Panc1 (cell line): ENCODE data around the gene CHCHD6. TPM values are rescaled to one million over a fixed set of nuclear protein-coding genes. Genes with fewer than 3 reads are reported as not detected.

Experiments
- ATAC-seq: fragments of 200-7000 bp; cut with Tn5 transposase; 2 replicates; pipeline ENCODE4 v1.9.1; 2020; ENCODE audit warnings: mild to moderate bottlenecking, moderate library complexity
- BruUV-seq: library from RNA; stranded (reverse); fragments of 400-500 nt; replicated peaks from 2 replicates; lab custom pipeline; 2021; lab: Mats Ljungman, UMichigan
- CTCF ChIA-PET: fragments of 300-600 bp; sonication (Branson Sonifier 250); formaldehyde crosslinking; loops from one replicate; lab custom pipeline; 2022; ENCODE audit warnings: antibody characterized with exemption; lab: Charles Lee
- POLR2A ChIA-PET: fragments of 300-600 bp; sonication (Branson Sonifier 250); formaldehyde crosslinking; loops from one replicate; lab custom pipeline; 2022; ENCODE audit warnings: antibody characterized with exemption; lab: Charles Lee
- DNase-seq: peaks from one replicate; pipeline ENCODE4 v3.0.0-alpha.2; 2010; ENCODE audit warnings: low read depth, low spot score
- H3K27ac ChIP-seq: 2 replicates; pipeline ENCODE4 v1.5.1; 2011; ENCODE audit warnings: mild to moderate bottlenecking, low read length, inconsistent platforms
- H3K27me3 ChIP-seq: fragments of 200-500 bp; sonication (Bioruptor generic); 2 replicates; pipeline ENCODE4 v1.6.0; 2014; ENCODE audit warnings: low read length, inconsistent platforms; ENCODE audit not compliant: control insufficient read depth, insufficient read depth
- H3K36me3 ChIP-seq: fragments of 200-500 bp; sonication (Bioruptor generic); 2 replicates; pipeline ENCODE4 v1.5.1; 2014; ENCODE audit warnings: inconsistent platforms, mild to moderate bottlenecking, low read length, moderate library complexity; ENCODE audit not compliant: control insufficient read depth, insufficient read depth
- H3K4me1 ChIP-seq: 2 replicates; pipeline ENCODE4 v1.5.1; 2011; ENCODE audit warnings: inconsistent platforms, mild to moderate bottlenecking, low read length, moderate library complexity; ENCODE audit not compliant: control insufficient read depth, insufficient read depth
- H3K4me3 ChIP-seq, 2 experiments: 2 replicates each; pipeline ENCODE4 v1.5.1; 2011 to 2012; ENCODE audit warnings: low read depth in 2 of 2, low read length in 2 of 2, mild to moderate bottlenecking in 2 of 2, inconsistent platforms in 1 of 2, moderate library complexity in 1 of 2
- H3K9me3 ChIP-seq: fragments of 200-500 bp; sonication (Bioruptor generic); 2 replicates; pipeline ENCODE4 v1.5.1; 2014; ENCODE audit warnings: low read depth, mild to moderate bottlenecking, inconsistent platforms, low read length, moderate library complexity; ENCODE audit not compliant: control insufficient read depth, insufficient read depth
- CTCF ChIP-seq: fragments of 450-650 bp; IDR thresholded peaks from 2 replicates; pipeline ENCODE4 v1.5.1; 2017; ENCODE audit warnings: mild to moderate bottlenecking
- POLR2AphosphoS5 ChIP-seq: IDR thresholded peaks from 2 replicates; pipeline ENCODE4 v1.6.1; 2012; ENCODE audit warnings: mild to moderate bottlenecking, low read depth, low read length, moderate library complexity
- REST ChIP-seq, 2 experiments: IDR thresholded peaks; 2 replicates each; pipeline ENCODE4 v1.6.1; 2011 to 2012; ENCODE audit warnings: low read depth in 2 of 2, control low read depth in 1 of 2, low read length in 1 of 2, mild to moderate bottlenecking in 1 of 2, moderate library complexity in 1 of 2; ENCODE audit not compliant: insufficient read depth in 1 of 2
- SIN3A ChIP-seq: IDR thresholded peaks from 2 replicates; pipeline ENCODE4 v1.6.1; 2012; ENCODE audit warnings: low read depth, mild to moderate bottlenecking, low read length, moderate library complexity, borderline replicate concordance; ENCODE audit not compliant: insufficient read depth
- TCF7L2 ChIP-seq: IDR thresholded peaks from 2 replicates; pipeline ENCODE4 v1.6.1; 2011; ENCODE audit warnings: mild to moderate bottlenecking, low read depth, low read length, inconsistent platforms
- in situ Hi-C: cut with HindIII; loops from 2 replicates; pipeline ENCODE4 v1.10.0; 2016; ENCODE audit warnings: low sequenced_read_pairs, low pct_unique_long_range_greater_than_20kb
- intact Hi-C: fragments of 100-400 bp; cut with micrococcal nuclease; formaldehyde crosslinking; loops from one replicate; pipeline ENCODE4 v1.10.0; 2022; ENCODE audit not compliant: unreplicated experiment
- total RNA-seq: library from RNA; stranded (reverse); gene quantifications from one replicate; pipeline ENCODE4 v1.2.1, GENCODE V29; 2021; ENCODE audit not compliant: unreplicated experiment

The CHCHD6 gene
- total RNA-seq, 1 experiment from 2014 or later = 31.5 TPM

GRCh38 chr3:126770096-126770495 is 66.1 kb downstream of the CHCHD6 start:
- in situ Hi-C loops (no loop called here), intact Hi-C loops (no loop called here)
- H3K36me3 ChIP-seq = no peaks in the 10 kb centered on the region
- no peak overlapping the region for H3K27ac ChIP-seq
- ChIA-PET POLR2A (no interaction called here), CTCF (no interaction called here)
- H3K4me3 ChIP-seq = no peak overlapping the region
- H3K4me1 ChIP-seq = no peaks in the 10 kb centered on the region
- no peak for TF ChIP-seq REST (IDR thresholded peaks at IDR 0.05; ENCODE audit: insufficient read depth in 1 of 2, low read depth in 2 of 2, low read length in 1 of 2)
- no peak for TF ChIP-seq POLR2AphosphoS5
- TF ChIP-seq SIN3A = no peak
- TF ChIP-seq TCF7L2 = no peak
- no peak for TF ChIP-seq CTCF
- H3K27me3 ChIP-seq = no peaks in the 10 kb centered on the region
- DNase-seq (no peak), ATAC-seq (no peak)
- BruUV-seq = no TSS peak
- no peaks in the 10 kb centered on the region for H3K9me3 ChIP-seq

- Histone ChIP-seq H3K36me3 (no peaks in the 10 kb centered on the region), H3K27ac (no peak overlapping the region), H3K9me3 (no peaks in the 10 kb centered on the region), H3K27me3 (no peaks in the 10 kb centered on the region), H3K4me3 (no peak overlapping the region), H3K4me1 (no peaks in the 10 kb centered on the region; the same call in 1 of the 2 replicates)
- no peak for TF ChIP-seq REST (IDR thresholded peaks at IDR 0.05; ENCODE audit: insufficient read depth in 1 of 2, low read depth in 2 of 2, low read length in 1 of 2)
- no peak for TF ChIP-seq CTCF
- no peak for TF ChIP-seq POLR2AphosphoS5
- TF ChIP-seq TCF7L2 = no peak
- TF ChIP-seq SIN3A = no peak
- intact Hi-C loops = no loop called here
- DNase-seq = no peak
- no TSS peak for BruUV-seq
- ChIA-PET CTCF (interaction anchor here (0.6 kb wide), 1 partner anchor 46 kb away, joined by 8 read pairs; no protein-coding TSS in a partner anchor), POLR2A (interaction anchor here (0.6 kb wide), 1 partner anchor 77 kb away, joined by 3 read pairs; no protein-coding TSS in a partner anchor)
- in situ Hi-C loops = no loop called here
- no peak for ATAC-seq
These were observed 69.1 kb downstream of the CHCHD6 start for GRCh38 chr3:126773167-126773566.
